22Rv1 (cell line): ENCODE measurements around the gene MED12L.

Experiments used
- H3K27ac ChIP-seq: fragments of 450-650 bp; 2 replicates; pipeline ENCODE4 v1.5.1; 2017
- ZFX ChIP-seq: fragments of 450-650 bp; IDR thresholded peaks from 2 replicates; pipeline ENCODE4 v1.6.1; 2017; ENCODE audit warnings: antibody characterized with exemption, borderline replicate concordance
- TF ChIP-seq, protein P1 (sequence below): fragments of 450-650 bp; IDR thresholded peaks from 2 replicates; pipeline ENCODE4 v1.5.1; 2017; ENCODE audit warnings: mild to moderate bottlenecking

The MED12L gene

GRCh38 chr3:151322511-151322910 lies 237.0 kb downstream of the MED12L start:
- no peak overlapping the region for H3K27ac ChIP-seq
- TF ChIP-seq, protein P1, sequence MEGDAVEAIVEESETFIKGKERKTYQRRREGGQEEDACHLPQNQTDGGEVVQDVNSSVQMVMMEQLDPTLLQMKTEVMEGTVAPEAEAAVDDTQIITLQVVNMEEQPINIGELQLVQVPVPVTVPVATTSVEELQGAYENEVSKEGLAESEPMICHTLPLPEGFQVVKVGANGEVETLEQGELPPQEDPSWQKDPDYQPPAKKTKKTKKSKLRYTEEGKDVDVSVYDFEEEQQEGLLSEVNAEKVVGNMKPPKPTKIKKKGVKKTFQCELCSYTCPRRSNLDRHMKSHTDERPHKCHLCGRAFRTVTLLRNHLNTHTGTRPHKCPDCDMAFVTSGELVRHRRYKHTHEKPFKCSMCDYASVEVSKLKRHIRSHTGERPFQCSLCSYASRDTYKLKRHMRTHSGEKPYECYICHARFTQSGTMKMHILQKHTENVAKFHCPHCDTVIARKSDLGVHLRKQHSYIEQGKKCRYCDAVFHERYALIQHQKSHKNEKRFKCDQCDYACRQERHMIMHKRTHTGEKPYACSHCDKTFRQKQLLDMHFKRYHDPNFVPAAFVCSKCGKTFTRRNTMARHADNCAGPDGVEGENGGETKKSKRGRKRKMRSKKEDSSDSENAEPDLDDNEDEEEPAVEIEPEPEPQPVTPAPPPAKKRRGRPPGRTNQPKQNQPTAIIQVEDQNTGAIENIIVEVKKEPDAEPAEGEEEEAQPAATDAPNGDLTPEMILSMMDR: no peak
- no peak for TF ChIP-seq ZFX

DNA sequence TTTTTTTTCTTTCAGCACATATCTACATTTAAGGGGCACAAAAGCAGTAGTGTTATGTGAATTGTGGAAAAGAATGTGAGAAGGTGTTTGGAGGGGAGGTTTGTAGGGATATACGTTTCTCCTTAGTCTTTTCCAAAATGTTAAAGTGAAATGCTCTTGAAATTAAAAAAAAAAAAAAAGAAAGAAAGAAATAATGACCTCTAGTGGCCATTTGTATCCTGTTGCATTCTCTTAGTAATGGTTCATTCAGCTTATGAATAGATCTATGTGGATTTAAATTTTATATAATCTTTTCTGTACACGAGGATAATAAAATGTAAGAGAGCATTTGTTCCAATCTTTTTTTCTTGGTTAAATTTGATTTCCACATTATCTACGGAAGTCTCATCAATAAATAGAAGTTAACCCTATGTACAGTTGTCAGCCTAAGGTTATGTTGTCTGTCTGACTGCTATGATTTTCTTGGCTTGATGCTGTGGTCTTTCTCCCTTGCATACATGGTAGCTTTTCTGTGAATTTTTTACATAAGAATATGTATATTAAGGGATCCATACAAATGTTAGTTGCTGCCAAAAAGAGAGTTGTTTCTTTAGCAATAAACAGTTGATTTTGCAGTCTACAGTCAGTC lies 242.2 kb downstream of the MED12L start:
- TF ChIP-seq, protein P1: peak; percentile 80
- no peak for TF ChIP-seq ZFX
- H3K27ac ChIP-seq: no peak overlapping the region

GRCh38 chr3:151328298-151328995 lies 243.0 kb downstream of the MED12L start:
- TF ChIP-seq ZFX: no peak
- TF ChIP-seq, protein P1: no peak
- no peak overlapping the region for H3K27ac ChIP-seq

DNA sequence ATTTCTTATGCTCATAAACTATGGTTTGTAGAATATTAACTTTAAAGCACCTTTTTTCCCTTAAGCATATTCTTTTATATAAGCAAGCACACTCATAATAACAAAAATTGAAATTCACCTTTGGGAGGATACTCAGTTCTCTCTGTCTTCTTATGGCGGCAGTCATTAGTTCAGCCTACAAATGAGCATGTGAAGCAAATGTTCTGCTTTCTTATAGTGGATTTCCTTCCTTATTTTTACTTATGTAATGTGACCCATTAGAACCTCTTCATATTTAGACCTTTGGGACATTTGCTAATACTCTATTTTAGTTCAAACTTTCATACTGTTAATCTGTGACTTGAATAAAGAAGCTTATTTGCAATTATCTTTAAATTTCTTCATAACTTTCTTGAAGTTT lies 243.9 kb downstream of the MED12L start, which contains the start of gene P2RY13:
P2RY13 (minus strand) TSS at position 187 of the 400 bp plus-strand sequence; CDS start at position 166, 21 bp downstream.
- TF ChIP-seq ZFX: no peak
- TF ChIP-seq, protein P1: no peak
- H3K27ac ChIP-seq: no peak within 1 kb of the TSS

DNA sequence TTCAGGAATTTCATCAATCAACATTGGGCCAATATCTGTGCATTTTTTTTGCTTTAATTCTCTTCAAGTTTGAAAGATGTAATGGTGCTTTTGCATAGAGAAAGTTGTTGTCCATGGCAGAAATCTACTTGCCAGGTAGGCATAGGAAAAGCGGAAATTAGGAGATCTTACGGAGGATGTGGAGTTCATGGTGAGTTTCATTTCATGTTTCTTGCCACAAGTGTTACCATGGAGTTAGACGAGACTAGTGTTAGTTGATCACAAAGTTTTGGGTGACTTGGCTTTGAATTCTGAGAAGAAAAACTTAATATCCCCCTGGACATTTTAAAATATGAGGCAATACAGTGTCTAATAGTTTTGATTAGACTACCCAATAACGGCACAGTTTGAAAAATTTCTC lies 244.9 kb downstream of the MED12L start:
- TF ChIP-seq, protein P1: no peak
- no peak for TF ChIP-seq ZFX
- no peak overlapping the region for H3K27ac ChIP-seq

DNA sequence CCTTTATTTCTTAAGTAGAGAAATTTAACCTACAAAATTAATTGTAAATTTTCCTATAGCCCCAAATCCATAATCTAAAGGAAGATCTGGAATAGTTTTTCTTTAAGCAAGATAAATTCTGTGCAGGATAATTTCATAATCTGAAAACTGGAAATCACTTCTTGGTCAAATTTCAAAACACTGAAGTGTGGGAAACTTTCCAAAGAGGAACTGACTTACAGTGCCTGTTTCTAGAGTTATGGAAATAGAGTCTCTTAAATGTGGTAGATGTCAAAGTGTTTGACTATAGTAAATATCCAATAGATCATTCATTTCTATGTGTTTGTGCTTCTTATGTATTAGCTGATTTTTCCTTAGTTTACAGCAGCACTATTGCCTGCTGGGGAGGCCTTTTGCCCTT lies 245.4 kb downstream of the MED12L start:
- no peak overlapping the region for H3K27ac ChIP-seq

GRCh38 chr3:151331696-151332095 lies 246.2 kb downstream of the MED12L start:
- no peak overlapping the region for H3K27ac ChIP-seq
- TF ChIP-seq, protein P1: no peak
- TF ChIP-seq ZFX: no peak

More for the DNA sequence above, 245.4 kb downstream of the MED12L start:
- TF ChIP-seq, protein P1: no peak
- no peak for TF ChIP-seq ZFX
